Brain microvascular endothelial cell (primary cell): ENCODE measurements around the gene MAN1C1.

Experiments
- DNase-seq: peaks from one replicate; pipeline ENCODE4 v3.0.0-alpha.2; 2020
- H3K27ac ChIP-seq: fragments of 250-450 bp; sonication (Bioruptor Pico); 2 replicates; pipeline ENCODE4 v1.5.1; 2020; ENCODE audit warnings: mild to moderate bottlenecking, moderate library complexity
- H3K27me3 ChIP-seq: fragments of 250-450 bp; sonication (Bioruptor Pico); replicated peaks from 2 replicates; pipeline ENCODE4 v1.5.1; 2020; ENCODE audit warnings: mild to moderate bottlenecking
- H3K36me3 ChIP-seq: fragments of 250-450 bp; sonication (Bioruptor Pico); replicated peaks from 2 replicates; pipeline ENCODE4 v1.5.1; 2020; ENCODE audit warnings: mild to moderate bottlenecking
- H3K4me3 ChIP-seq: 2 replicates; pipeline ENCODE4 v1.5.1; 2011; ENCODE audit warnings: low read depth, mild to moderate bottlenecking, control low read depth, low read length, moderate library complexity
- in situ Hi-C: cut with HindIII; loops from 2 replicates; pipeline ENCODE4 v1.10.0; 2017; ENCODE audit warnings: low sequenced_read_pairs, low pct_ligation_motif_present
- TF ChIP-seq, protein P1 (sequence below): IDR thresholded peaks from 2 replicates; pipeline ENCODE4 v1.5.1; 2011; ENCODE audit warnings: low read depth, mild to moderate bottlenecking, moderate library complexity, low read length, control low read depth, inconsistent platforms; ENCODE audit errors: missing control alignments

The MAN1C1 gene

DNA sequence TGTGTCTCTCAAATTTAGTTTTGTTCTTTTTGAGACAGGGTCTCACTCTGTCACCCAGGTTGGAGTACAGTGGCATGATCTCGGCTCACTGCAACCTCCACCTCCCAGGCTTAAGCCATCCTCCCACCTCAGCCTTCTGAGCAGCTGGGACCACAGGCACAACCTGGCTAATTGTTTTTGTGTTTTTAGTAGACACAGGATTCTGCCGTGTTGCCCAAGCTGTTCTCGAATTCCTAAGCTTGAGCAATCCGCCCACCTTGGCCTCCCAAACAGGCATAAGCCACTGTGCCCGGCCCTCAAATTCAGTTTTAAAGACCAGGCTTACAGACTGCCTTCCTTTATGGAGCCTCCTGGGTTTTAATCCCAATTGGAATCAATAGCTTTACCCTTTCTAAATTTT, 99.7 kb downstream of the MAN1C1 start:
- no peak for DNase-seq
- no peak overlapping the region for H3K4me3 ChIP-seq
- in situ Hi-C loops = no loop called here
- H3K27ac ChIP-seq = no peak overlapping the region
- TF ChIP-seq, protein P1, sequence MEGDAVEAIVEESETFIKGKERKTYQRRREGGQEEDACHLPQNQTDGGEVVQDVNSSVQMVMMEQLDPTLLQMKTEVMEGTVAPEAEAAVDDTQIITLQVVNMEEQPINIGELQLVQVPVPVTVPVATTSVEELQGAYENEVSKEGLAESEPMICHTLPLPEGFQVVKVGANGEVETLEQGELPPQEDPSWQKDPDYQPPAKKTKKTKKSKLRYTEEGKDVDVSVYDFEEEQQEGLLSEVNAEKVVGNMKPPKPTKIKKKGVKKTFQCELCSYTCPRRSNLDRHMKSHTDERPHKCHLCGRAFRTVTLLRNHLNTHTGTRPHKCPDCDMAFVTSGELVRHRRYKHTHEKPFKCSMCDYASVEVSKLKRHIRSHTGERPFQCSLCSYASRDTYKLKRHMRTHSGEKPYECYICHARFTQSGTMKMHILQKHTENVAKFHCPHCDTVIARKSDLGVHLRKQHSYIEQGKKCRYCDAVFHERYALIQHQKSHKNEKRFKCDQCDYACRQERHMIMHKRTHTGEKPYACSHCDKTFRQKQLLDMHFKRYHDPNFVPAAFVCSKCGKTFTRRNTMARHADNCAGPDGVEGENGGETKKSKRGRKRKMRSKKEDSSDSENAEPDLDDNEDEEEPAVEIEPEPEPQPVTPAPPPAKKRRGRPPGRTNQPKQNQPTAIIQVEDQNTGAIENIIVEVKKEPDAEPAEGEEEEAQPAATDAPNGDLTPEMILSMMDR = no peak
- H3K27me3 ChIP-seq = no peaks in the 10 kb centered on the region
- H3K36me3 ChIP-seq = no peaks in the 10 kb centered on the region

DNA sequence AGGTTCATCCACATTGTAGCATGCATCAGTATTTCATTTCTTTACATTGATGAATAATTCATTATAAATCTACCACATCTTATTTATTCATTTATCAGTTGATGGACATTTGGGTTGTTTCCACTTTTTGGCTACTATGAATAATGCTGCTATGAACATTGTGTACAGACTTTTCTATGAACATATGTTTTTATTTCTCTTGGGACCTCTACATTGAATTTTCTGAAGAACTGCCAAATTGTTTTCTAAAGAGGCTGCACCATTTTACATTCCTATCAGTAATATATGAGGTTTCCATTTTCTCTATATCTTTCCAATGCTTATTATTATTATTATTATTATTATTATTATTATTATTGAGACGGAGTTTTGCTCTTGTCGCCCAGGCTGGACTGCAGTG, 102.1 kb downstream of the MAN1C1 start:
- Histone ChIP-seq H3K27me3 (no peaks in the 10 kb centered on the region), H3K36me3 (no peaks in the 10 kb centered on the region), H3K27ac (no peak overlapping the region), H3K4me3 (no peak overlapping the region)
- TF ChIP-seq, protein P1 = no peak
- in situ Hi-C loops = no loop called here
- no peak for DNase-seq

DNA sequence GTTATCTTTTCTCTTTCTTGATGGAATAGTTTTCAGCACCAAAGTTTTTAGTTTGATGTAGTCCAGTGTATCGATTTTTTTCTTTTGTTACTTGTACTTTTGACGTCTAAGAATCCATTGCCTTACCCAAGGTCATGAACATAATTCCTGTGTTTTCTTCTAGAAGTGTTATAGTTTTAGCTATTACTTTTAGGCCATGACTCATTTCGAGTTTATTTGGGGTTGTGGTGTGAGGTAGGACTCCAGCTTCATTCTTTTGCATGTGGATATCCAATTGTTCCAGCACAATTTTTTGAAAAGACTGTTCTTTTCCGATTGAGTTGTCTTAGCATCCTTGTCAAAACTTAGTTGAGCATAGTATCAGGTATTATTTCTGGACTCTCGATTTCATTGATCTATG, 104.0 kb downstream of the MAN1C1 start:
- no peak overlapping the region for H3K4me3 ChIP-seq
- H3K27ac ChIP-seq = no peak overlapping the region
- no peak for DNase-seq
- in situ Hi-C loops = no loop called here
- no peaks in the 10 kb centered on the region for H3K27me3 ChIP-seq
- TF ChIP-seq, protein P1 = no peak
- no peaks in the 10 kb centered on the region for H3K36me3 ChIP-seq

DNA sequence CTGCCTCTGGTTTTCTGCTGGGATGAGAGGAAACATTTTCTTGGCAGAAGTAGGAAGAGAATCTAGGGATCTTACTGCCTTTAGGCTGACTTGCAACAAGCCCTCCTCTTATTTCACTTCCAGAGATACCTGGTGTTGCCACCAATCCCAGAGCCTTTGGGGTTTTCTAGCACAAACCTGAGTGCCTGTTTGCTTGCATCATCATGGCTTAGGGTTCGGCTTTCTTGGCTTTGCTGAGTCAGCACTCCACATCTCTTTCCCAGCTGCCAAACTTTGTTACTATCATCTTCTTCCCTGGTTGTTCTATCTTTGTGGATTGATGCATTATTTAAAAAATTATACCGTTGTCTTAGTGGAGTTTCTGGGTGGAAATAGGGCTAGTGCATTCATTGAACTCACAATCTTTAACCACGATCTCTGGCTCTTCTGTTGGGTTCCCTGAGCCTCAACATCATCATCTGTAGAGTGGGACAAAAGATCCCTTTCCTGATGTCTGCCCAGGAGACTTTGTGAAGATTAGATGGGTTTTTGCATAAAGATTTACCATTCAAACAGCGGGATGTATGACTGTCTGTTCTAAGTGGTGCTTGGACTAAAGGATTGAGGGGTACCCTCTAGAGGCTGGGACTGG, 106.8 kb downstream of the MAN1C1 start:
- TF ChIP-seq, protein P1 = no peak
- no peaks in the 10 kb centered on the region for H3K36me3 ChIP-seq
- no peak overlapping the region for H3K27ac ChIP-seq
- no peak overlapping the region for H3K4me3 ChIP-seq
- no peak for DNase-seq
- in situ Hi-C loops = no loop called here
- H3K27me3 ChIP-seq = no peaks in the 10 kb centered on the region

DNA sequence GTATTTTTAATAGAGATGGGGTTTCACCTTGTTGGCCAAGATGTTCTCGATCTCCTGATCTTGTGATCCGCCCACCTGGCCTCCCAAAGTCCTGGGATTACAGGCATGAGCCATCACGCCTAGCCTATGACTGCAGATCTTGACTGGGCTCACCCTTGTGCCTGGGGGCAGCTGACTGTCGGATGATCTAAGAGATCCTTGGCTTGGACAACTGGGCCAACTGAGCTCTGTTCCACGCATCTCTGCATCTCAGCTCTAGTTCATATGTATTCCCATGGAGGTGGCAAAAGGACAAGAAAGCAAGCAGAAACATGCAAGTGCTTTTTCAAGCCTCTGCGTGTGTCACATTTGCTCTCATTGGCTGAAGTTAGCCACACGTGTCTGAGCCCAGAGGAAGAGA, 107.6 kb downstream of the MAN1C1 start:
- no peaks in the 10 kb centered on the region for H3K36me3 ChIP-seq
- H3K27me3 ChIP-seq = no peaks in the 10 kb centered on the region
- H3K4me3 ChIP-seq = no peak overlapping the region
- TF ChIP-seq, protein P1 = no peak
- no peak for DNase-seq
- H3K27ac ChIP-seq = no peak overlapping the region
- in situ Hi-C loops = no loop called here

DNA sequence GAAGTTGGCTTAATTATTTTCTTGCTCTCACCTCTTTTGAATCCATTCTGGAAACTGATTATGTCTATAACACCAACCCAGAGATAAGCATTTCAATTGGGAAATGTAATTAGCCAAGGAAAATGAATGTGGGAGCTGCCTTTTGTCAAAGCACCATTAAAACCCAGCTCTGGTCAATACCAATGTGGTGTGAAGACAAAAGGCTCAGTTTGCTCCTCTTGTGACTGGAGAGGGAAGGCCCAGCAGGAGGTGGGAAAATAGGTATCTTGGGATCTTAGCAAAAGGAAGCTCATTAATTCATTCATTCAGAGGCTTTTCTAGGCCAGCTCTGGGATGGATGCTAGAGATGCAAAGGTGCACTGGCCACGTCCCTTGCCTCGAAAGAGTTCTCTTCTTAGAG, 108.4 kb downstream of the MAN1C1 start:
- in situ Hi-C loops = no loop called here
- no peak for DNase-seq
- no peaks in the 10 kb centered on the region for H3K27me3 ChIP-seq
- TF ChIP-seq, protein P1 = no peak
- H3K27ac ChIP-seq = no peak overlapping the region
- H3K4me3 ChIP-seq = no peak overlapping the region
- no peaks in the 10 kb centered on the region for H3K36me3 ChIP-seq
